NB4 (cell line): ENCODE data around the gene AZIN2.

ENCODE experiments used
- DNase-seq: peaks from one replicate; pipeline ENCODE4 v3.0.0; 2010; ENCODE audit warnings: low read depth
- H3K4me3 ChIP-seq: one replicate; pipeline ENCODE4 v1.5.1; 2011; ENCODE audit warnings: mild to moderate bottlenecking, low read depth, low read length, moderate library complexity
- CTCF ChIP-seq: IDR thresholded peaks from one replicate; pipeline ENCODE4 v1.5.1; 2012; ENCODE audit warnings: low read depth, low read length
- MAX ChIP-seq: IDR thresholded peaks from 2 replicates; pipeline ENCODE4 v1.6.1; 2011; ENCODE audit warnings: low read depth, low read length
- MYC ChIP-seq: IDR thresholded peaks from 2 replicates; pipeline ENCODE4 v1.6.1; 2011; ENCODE audit warnings: low read depth, low read length
- POLR2A ChIP-seq: IDR thresholded peaks from 2 replicates; pipeline ENCODE4 v1.6.1; 2011; ENCODE audit warnings: mild to moderate bottlenecking; ENCODE audit not compliant: insufficient read length; ENCODE audit errors: extremely low read depth

The AZIN2 gene

GRCh38 chr1:33039840-33040239, 41.1 kb upstream of the AZIN2 start:
- peak; percentile 90 for DNase-seq
- H3K4me3 ChIP-seq = no peak overlapping the region
- TF ChIP-seq POLR2A (peak; percentile 15), CTCF (no peak), MYC (peak; percentile 58; the same call in 1 of the 2 replicates), MAX (peak; percentile 70)

- DNase-seq = no peak
- TF ChIP-seq MAX (no peak), MYC (no peak), POLR2A (no peak), CTCF (no peak)
These were observed 39.9 kb upstream of the AZIN2 start for GRCh38 chr1:33041026-33041425.

DNA sequence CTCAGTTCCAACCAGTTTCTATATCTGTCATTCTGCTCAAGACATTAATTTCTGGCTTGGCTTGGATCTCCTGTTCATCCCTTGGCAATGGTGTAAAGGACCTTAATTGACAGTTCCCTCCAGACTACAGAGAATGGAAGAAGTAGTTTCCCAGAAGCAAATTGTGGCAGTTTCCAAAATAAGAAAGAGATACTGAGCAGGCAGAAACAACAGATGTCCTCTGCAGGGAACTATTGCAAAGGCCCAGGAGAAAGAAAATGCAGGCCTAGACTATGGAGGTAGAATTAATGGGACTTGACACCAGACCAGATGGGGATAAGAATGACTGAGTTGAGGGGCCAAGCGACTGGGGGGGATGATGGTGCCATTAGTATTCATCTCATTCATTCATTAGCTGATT, 38.1 kb upstream of the AZIN2 start:
- TF ChIP-seq CTCF (no peak), POLR2A (no peak), MYC (no peak), MAX (no peak)
- no peak for DNase-seq
- H3K4me3 ChIP-seq = no peak overlapping the region

More at GRCh38 chr1:33041026-33041425, 39.9 kb upstream of the AZIN2 start:
- H3K4me3 ChIP-seq = no peak overlapping the region

- TF ChIP-seq MYC (no peak), POLR2A (no peak), CTCF (no peak), MAX (no peak)
- no peak for DNase-seq
- H3K4me3 ChIP-seq = no peak overlapping the region
These were observed 37.5 kb upstream of the AZIN2 start for GRCh38 chr1:33043267-33044092.

DNA sequence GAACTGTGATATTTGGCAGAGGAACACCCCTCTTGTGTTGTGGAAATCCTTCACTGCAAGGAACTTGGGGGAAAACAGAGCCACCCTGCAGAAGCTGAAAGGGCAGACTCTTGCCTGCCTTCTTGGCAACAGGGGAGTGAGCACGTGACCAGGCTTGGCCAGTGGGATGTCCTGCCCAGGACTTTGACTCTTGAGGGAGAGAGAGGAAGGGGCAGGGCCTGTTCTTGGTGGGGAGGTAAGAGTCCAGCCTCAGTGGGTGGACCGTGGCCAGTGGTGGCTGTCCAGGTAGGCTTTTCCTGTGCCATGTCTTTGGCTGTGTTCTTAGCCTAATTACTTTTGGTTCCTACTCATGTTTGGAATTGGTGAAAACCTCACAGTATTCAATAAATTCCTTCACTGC, 35.7 kb upstream of the AZIN2 start:
- peak; percentile 54 for DNase-seq
- H3K4me3 ChIP-seq = no peak overlapping the region
- TF ChIP-seq CTCF (no peak), POLR2A (no peak), MYC (no peak), MAX (peak; percentile 87)
